Stimulated activated CD8-positive, alpha-beta memory T cell treated with anti-CD3 and anti-CD28 coated beads, Interleukin-4, amount 100 ng/mL, for 4 hours (primary cell): ENCODE results near the gene CASP14.
"Not testable (repeated sequence)": the region's sequence is repeated elsewhere in the genome, so short reads cannot be mapped to it uniquely, and the experiment has no call there.

Experiments used
- DNase-seq, 2 donors: peaks; one replicate each; pipeline ENCODE4 v3.0.0-alpha.2; 2020; ENCODE audit warnings: low read depth in 2 of 2, low spot score in 1 of 2

The CASP14 gene

GRCh38 chr19:15070386-15070785 is 21.1 kb downstream of the CASP14 start:
- not testable (repeated sequence) for DNase-seq

- no peak for DNase-seq
Measured at GRCh38 chr19:15072930-15073647, 23.8 kb downstream of the CASP14 start.

GRCh38 chr19:15074371-15074770 is 25.1 kb downstream of the CASP14 start:
- DNase-seq: no peak

GRCh38 chr19:15075806-15076205 is 26.5 kb downstream of the CASP14 start:
- no peak for DNase-seq

GRCh38 chr19:15080002-15080401 is 30.7 kb downstream of the CASP14 start:
- not testable (repeated sequence) for DNase-seq

GRCh38 chr19:15081911-15082310 is 32.6 kb downstream of the CASP14 start, which contains the start of gene OR1I1:
Gene OR1I1, plus strand, starts transcription at chr19:15082211. Its CDS starts 4,855 bp downstream, at chr19:15087066.
- DNase-seq: no peak

- DNase-seq: no peak
Measured at GRCh38 chr19:15087182-15087581, 37.9 kb downstream of the CASP14 start.

GRCh38 chr19:15091918-15092753 is 42.9 kb downstream of the CASP14 start:
- no peak for DNase-seq

GRCh38 chr19:15093001-15093400 is 43.7 kb downstream of the CASP14 start:
- DNase-seq: no peak

- DNase-seq: no peak
Measured at GRCh38 chr19:15096223-15096622, 46.9 kb downstream of the CASP14 start.

GRCh38 chr19:15097980-15098379 is 48.7 kb downstream of the CASP14 start:
- DNase-seq: not testable (repeated sequence)

- no peak for DNase-seq
Measured at GRCh38 chr19:15098460-15098859, 49.2 kb downstream of the CASP14 start.

GRCh38 chr19:15099017-15099582 is 49.8 kb downstream of the CASP14 start:
- DNase-seq: no peak

- DNase-seq: no peak
Measured at GRCh38 chr19:15101479-15102082, 52.3 kb downstream of the CASP14 start.

GRCh38 chr19:15104003-15104402 is 54.7 kb downstream of the CASP14 start:
- no peak for DNase-seq

- DNase-seq: no peak
Measured at GRCh38 chr19:15104411-15104810, 55.1 kb downstream of the CASP14 start.

GRCh38 chr19:15105044-15105443 is 55.8 kb downstream of the CASP14 start:
- no peak for DNase-seq

- no peak for DNase-seq
Measured at GRCh38 chr19:15107061-15108010, 58.1 kb downstream of the CASP14 start, which contains the start of gene SYDE1. Gene SYDE1, plus strand, starts transcription at chr19:15107401. Its CDS starts 33 bp downstream, at chr19:15107434.
